GM10266 (cell line): ENCODE measurements around the gene CYP2A6.
"Not testable (repeated sequence)": the region's sequence is repeated elsewhere in the genome, so short reads cannot be mapped to it uniquely, and the experiment has no call there.

Experiments used
- DNase-seq: peaks from one replicate; pipeline ENCODE4 v3.0.0; 2012; ENCODE audit errors: extremely low spot score
- CTCF ChIP-seq: IDR thresholded peaks from 2 replicates; pipeline ENCODE4 v1.5.1; 2012; ENCODE audit warnings: mild to moderate bottlenecking, low read depth; ENCODE audit not compliant: control insufficient read depth, insufficient read depth; ENCODE audit errors: missing control alignments

Gene CYP2A6

DNA sequence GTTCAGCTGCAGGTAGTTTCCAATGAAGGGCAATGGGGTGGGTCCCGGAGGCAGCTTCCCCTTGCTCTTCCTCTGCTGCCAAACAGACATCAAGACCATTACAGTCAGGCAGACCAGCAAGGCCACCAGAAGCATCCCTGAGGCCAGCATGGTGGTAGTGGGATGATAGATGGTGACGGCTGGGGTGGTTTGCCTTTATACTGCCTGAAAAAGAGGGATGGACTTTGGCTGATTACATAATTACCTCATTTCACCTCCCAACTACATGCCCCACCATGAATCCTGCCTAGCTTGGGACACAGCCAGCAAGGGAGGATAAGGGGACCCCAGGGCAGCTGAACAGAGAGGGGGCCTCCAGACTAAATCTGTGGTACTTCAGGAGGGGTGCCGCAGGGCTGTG, at the start of gene CYP2A6:
Gene CYP2A6 (minus strand): TSS at position 171 of the 400 bp plus-strand sequence. CDS start 21 bp downstream, at position 150.
- DNase-seq = not testable (repeated sequence)

DNA sequence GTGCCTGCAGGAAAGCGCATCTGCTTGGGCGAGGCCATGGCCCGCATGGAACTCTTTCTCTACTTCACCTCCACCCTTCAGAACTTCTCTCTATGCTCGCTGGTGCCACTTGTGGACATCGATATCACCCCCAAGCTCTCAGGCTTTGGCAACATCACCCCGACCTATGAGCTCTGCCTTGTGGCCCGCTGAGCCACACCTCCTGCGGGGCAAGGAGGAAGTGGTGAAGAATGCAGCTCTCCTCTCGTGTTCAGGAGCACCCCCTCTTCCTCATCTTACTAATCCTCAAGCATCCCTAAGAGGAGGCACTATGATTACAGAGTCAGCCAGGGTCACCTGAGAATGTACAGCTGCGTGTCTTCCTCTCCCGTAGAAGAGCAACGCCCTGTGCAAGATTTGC, 49.7 kb upstream of the CYP2A6 start:
- not testable (repeated sequence) for DNase-seq

GRCh38 chr19:40896843-40897789, 46.9 kb upstream of the CYP2A6 start:
- DNase-seq = not testable (repeated sequence)

DNA sequence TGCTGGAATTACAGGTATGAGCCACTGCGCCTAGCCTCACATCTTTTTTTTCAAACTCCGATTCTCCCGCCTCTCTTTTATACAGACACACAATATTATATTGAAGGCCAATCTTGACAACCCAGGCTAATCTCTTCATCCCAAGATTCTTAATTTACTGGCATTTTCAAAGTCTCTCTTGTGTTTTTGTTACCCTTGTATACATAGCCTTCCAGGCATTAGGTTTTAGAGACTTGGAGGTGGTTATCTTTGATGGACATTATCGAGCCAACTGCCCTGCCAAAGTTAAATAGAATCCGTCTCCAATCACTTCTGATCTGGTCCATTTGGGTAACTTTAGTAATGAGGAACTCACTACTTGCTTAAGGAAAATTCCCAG, 46.2 kb upstream of the CYP2A6 start:
- no peak for DNase-seq
- no peak for TF ChIP-seq CTCF

DNA sequence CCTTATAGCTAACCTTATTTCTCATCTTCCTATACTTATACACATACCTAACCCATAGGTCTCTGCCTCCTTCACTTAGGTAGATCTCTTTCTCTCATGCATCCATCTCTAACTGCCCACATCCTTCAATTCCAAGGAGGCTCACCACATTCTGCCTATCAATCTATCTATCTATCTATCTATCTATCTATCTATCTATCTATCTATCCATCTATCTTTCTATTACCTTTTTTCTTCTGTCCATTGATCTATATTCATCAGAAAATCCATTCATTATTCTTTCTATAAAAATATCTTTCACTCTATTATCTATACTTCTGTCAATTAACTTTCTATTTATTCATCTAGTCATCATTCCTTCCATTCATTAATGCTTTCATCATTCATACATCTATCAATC, 42.9 kb upstream of the CYP2A6 start:
- DNase-seq = no peak
- TF ChIP-seq CTCF = no peak

GRCh38 chr19:40889366-40889765, 39.1 kb upstream of the CYP2A6 start:
- no peak for DNase-seq

DNA sequence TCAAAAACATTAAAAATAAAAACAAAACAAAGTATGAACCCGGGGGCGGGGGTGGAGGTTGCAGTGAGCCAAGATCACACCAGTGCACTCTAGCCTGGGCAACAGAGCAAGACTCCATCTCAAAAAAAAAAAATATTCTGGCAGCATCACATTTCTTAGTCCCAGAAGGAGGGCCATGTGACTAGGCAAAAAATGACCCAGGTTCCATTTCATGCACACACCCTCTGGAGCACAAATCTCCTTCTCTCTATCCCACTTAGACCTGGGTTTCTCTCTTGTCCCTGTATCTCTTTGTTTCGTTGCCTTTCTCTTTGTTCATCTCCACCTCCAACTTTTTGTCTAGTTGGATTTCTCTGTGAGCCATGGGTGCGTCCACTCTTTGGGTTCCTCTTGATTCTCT, 37.9 kb upstream of the CYP2A6 start:
- DNase-seq = no peak
- no peak for TF ChIP-seq CTCF

More at GRCh38 chr19:40889366-40889765, 39.1 kb upstream of the CYP2A6 start:
- TF ChIP-seq CTCF = no peak

GRCh38 chr19:40884187-40884931, 34.1 kb upstream of the CYP2A6 start:
- not testable (repeated sequence) for DNase-seq

DNA sequence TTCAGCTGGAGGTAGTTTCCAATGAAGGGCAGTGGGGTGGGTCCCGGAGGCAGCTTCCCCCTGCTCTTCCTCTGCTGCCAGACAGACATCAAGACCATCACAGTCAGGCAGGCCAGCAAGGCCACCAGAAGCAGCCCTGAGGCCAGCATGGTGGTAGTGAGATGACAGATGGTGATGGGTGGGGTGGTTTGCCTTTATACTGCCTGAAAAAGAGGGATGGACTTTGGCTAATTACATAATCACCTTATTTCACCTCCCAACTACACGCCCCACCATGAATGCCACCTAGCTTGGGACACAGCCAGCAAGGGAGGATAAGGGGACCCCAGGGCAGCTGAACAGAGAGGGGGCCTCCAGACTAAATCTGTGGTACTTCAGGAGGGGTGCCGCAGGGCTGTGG, 31.8 kb upstream of the CYP2A6 start, which contains the start of gene CYP2A7:
Gene CYP2A7 (minus strand): TSS at position 170 of the 400 bp plus-strand sequence. CDS start 21 bp downstream, at position 149.
- not testable (repeated sequence) for DNase-seq

GRCh38 chr19:40879349-40879748, 29.1 kb upstream of the CYP2A6 start:
- not testable (repeated sequence) for DNase-seq

DNA sequence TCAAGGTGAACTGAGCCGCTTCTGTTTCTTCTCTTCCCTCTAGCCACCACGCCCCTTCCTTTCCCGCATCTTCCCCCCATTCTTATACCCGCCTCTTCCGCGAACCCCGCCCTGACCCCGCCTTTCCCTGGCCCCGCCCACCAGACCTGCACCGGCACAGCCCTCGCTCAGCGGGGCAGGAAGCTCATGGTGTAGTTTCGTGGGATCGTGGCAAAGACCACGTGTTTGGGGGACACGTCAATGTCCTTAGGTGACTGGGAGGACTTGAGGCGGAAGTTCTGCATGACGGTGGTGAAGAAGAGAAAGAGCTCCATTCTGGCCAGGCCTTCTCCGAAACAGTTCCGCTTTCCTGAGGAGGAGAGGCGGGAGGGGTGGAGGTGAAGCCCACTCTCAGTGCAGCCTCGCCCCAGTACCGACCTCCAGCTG, 25.3 kb upstream of the CYP2A6 start:
- DNase-seq = peak; percentile 48

GRCh38 chr19:40874874-40875273, 24.6 kb upstream of the CYP2A6 start:
- not testable (repeated sequence) for DNase-seq

DNA sequence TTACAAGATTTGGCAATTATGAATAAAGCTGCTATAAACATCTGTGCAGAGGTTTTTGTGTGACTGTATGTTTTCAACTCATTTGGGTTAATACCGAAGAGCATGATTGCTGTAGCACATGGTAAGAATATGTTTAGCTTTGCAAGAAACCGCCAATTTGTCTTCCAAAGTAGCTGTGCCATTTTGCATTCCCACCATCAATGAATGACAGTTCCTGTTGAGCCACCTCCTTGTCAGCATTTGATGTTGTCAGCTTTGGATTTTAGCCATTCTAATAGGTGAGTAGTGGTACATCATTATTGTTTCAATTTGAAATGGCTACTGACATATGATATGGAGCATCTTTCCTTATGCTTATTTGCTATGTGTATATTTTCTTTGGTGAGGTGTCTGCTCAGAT, 23.6 kb upstream of the CYP2A6 start:
- DNase-seq = not testable (repeated sequence)
